HEK293T (cell line): Measurements from ENCODE around the gene SIMC1.

Source experiments
- ARNT ChIP-seq: fragments of 450-650 bp; IDR thresholded peaks from 2 replicates; pipeline ENCODE4 v1.6.1; 2017; ENCODE audit warnings: mild to moderate bottlenecking
- BHLHE40 ChIP-seq: fragments of 450-650 bp; IDR thresholded peaks from 2 replicates; pipeline ENCODE4 v1.6.1; 2016; ENCODE audit warnings: mild to moderate bottlenecking, moderate library complexity, borderline replicate concordance
- ELF4 ChIP-seq: fragments of 450-650 bp; IDR thresholded peaks from 2 replicates; pipeline ENCODE4 v1.6.1; 2017; ENCODE audit warnings: antibody characterized with exemption
- FOXA1 ChIP-seq: fragments of 450-650 bp; IDR thresholded peaks from 2 replicates; pipeline ENCODE4 v1.6.1; 2016; ENCODE audit warnings: mild to moderate bottlenecking
- FOXK2 ChIP-seq: fragments of 450-650 bp; IDR thresholded peaks from 2 replicates; pipeline ENCODE4 v1.6.1; 2016; ENCODE audit warnings: mild to moderate bottlenecking
- FOXM1 ChIP-seq: fragments of 450-650 bp; IDR thresholded peaks from 2 replicates; pipeline ENCODE4 v1.6.1; 2017; ENCODE audit warnings: mild to moderate bottlenecking, borderline replicate concordance
- HDGF ChIP-seq: fragments of 450-650 bp; IDR thresholded peaks from 2 replicates; pipeline ENCODE4 v1.6.1; 2017; ENCODE audit warnings: antibody characterized with exemption, borderline replicate concordance
- L3MBTL2 ChIP-seq: fragments of 450-650 bp; conservative IDR thresholded peaks from 2 replicates; pipeline ENCODE4 v1.6.1; 2016; ENCODE audit warnings: mild to moderate bottlenecking
- NFRKB ChIP-seq: fragments of 450-650 bp; IDR thresholded peaks from 2 replicates; pipeline ENCODE4 v1.6.1; 2016; ENCODE audit warnings: mild to moderate bottlenecking, moderate library complexity
- PKNOX1 ChIP-seq: fragments of 450-650 bp; IDR thresholded peaks from 2 replicates; pipeline ENCODE4 v1.6.1; 2016
- SP1 ChIP-seq: fragments of 450-650 bp; IDR thresholded peaks from 2 replicates; pipeline ENCODE4 v1.6.1; 2017
- SUZ12 ChIP-seq: fragments of 450-650 bp; IDR thresholded peaks from 2 replicates; pipeline ENCODE4 v1.6.1; 2016; ENCODE audit warnings: mild to moderate bottlenecking
- TARDBP ChIP-seq: fragments of 450-650 bp; IDR thresholded peaks from 2 replicates; pipeline ENCODE4 v1.6.1; 2016
- ZNF384 ChIP-seq: fragments of 450-650 bp; IDR thresholded peaks from 2 replicates; pipeline ENCODE4 v1.6.1; 2016

DNA sequence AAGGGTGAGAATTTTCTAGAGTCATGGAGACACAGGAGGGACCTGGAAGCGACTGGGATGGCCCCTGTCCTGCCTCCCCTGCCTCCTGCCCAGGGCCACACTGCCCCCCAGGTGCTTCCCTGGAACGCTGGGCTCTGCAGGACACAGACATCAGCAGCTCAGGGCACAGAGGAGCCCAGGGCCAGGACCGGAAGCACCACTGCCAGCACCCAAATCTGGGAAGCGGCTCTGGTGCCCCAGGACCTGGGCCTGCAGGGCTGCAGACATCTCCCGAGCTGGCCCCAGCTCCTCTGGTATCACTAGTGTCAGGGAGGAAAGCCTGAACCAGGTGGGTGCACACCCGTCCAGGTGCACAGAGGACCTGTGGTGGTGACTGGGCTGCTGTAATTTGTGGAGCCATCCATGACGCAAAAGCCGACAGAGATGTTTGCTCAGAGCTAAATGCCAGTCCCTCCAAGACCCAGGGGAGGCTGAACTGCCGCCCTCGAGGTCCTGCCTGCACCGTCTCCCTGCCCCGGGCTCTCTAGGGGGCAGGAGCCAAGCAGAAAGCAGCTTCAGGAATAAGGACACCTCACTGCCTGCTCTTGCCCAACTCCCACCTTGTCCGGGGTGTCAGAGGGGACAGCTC is 46.0 kb upstream of the SIMC1 start:
- TF ChIP-seq BHLHE40 (no peak), ELF4 (no peak), FOXK2 (no peak), SP1 (no peak), HDGF (no peak), ARNT (no peak), TARDBP (no peak), PKNOX1 (no peak), L3MBTL2 (no peak), NFRKB (no peak), FOXA1 (no peak), SUZ12 (no peak), FOXM1 (no peak), ZNF384 (no peak)
